IPS DF 19.7 (cell line): Measurements from ENCODE around the gene CHSY1.
"Not testable (repeated sequence)": the region's sequence is repeated elsewhere in the genome, so short reads cannot be mapped to it uniquely, and the experiment has no call there.

Source experiments
- DNase-seq: peaks from one replicate; pipeline ENCODE4 v3.0.0-alpha.2; 2013; ENCODE audit warnings: low read depth, low spot score

The CHSY1 gene

GRCh38 chr15:101244036-101244781 lies 7.6 kb downstream of the CHSY1 start:
- no peak for DNase-seq

- no peak for DNase-seq
Observed at GRCh38 chr15:101243420-101243819, 8.4 kb downstream of the CHSY1 start.

GRCh38 chr15:101242999-101243336 lies 8.9 kb downstream of the CHSY1 start:
- no peak for DNase-seq

GRCh38 chr15:101242160-101242998 lies 9.5 kb downstream of the CHSY1 start:
- DNase-seq: no peak

- DNase-seq: no peak
Observed at GRCh38 chr15:101240358-101240757, 11.5 kb downstream of the CHSY1 start.

GRCh38 chr15:101239724-101240136 lies 12.1 kb downstream of the CHSY1 start:
- DNase-seq: no peak

GRCh38 chr15:101237251-101237650 lies 14.6 kb downstream of the CHSY1 start:
- no peak for DNase-seq

- no peak for DNase-seq
Observed at GRCh38 chr15:101233651-101234280, 18.1 kb downstream of the CHSY1 start.

GRCh38 chr15:101232677-101233076 lies 19.2 kb downstream of the CHSY1 start:
- no peak for DNase-seq

- no peak for DNase-seq
Observed at GRCh38 chr15:101228313-101228712, 23.5 kb downstream of the CHSY1 start.

GRCh38 chr15:101225658-101226057 lies 26.2 kb downstream of the CHSY1 start:
- no peak for DNase-seq

- no peak for DNase-seq
Observed at GRCh38 chr15:101221902-101222301, 29.9 kb downstream of the CHSY1 start.

GRCh38 chr15:101220060-101220459 lies 31.8 kb downstream of the CHSY1 start:
- DNase-seq: no peak

- no peak for DNase-seq
Observed at GRCh38 chr15:101219441-101219840, 32.4 kb downstream of the CHSY1 start.

GRCh38 chr15:101217446-101217845 lies 34.4 kb downstream of the CHSY1 start:
- no peak for DNase-seq

GRCh38 chr15:101216100-101216499 lies 35.7 kb downstream of the CHSY1 start:
- no peak for DNase-seq

- DNase-seq: no peak
Observed at GRCh38 chr15:101215681-101216080, 36.2 kb downstream of the CHSY1 start.

- not testable (repeated sequence) for DNase-seq
Observed at GRCh38 chr15:101214435-101215097, 37.3 kb downstream of the CHSY1 start.

- no peak for DNase-seq
Observed at GRCh38 chr15:101213570-101213969, 38.3 kb downstream of the CHSY1 start.

GRCh38 chr15:101213147-101213546 lies 38.7 kb downstream of the CHSY1 start:
- DNase-seq: no peak

GRCh38 chr15:101211897-101212296 lies 40.0 kb downstream of the CHSY1 start:
- DNase-seq: no peak

GRCh38 chr15:101210466-101210865 lies 41.4 kb downstream of the CHSY1 start:
- no peak for DNase-seq
